Forelimb muscle (tissue), 1 donor: ENCODE data around the gene ZNF575. TPM values are rescaled to one million over a fixed set of nuclear protein-coding genes. Genes with fewer than 3 reads are reported as not detected.

ENCODE experiments used
- DNase-seq: peaks from one replicate; pipeline ENCODE4 v3.0.0-alpha.2; 2013; ENCODE audit warnings: low read depth
- polyA plus RNA-seq: library from polyadenylated mRNA; unstranded; fragments of 120-200 nt; gene quantifications from one replicate; pipeline ENCODE4 v1.2.1, GENCODE V29; 2013; ENCODE audit not compliant: insufficient read length

The ZNF575 gene
- polyA plus RNA-seq, 1 donor = 3.0 TPM

GRCh38 chr19:43572171-43572588, 39.2 kb downstream of the ZNF575 start:
- no peak for DNase-seq

GRCh38 chr19:43574424-43575155, 41.6 kb downstream of the ZNF575 start:
- no peak for DNase-seq

- DNase-seq = peak; percentile 98
These were observed 42.4 kb downstream of the ZNF575 start, which contains the start of the genes PINLYP and XRCC1 for GRCh38 chr19:43575156-43575950. PINLYP (plus strand) TSS chr19:43575801; CDS start chr19:43577192, 1,391 bp downstream. XRCC1 (minus strand) TSS chr19:43575527; CDS start chr19:43575458, 69 bp downstream.

GRCh38 chr19:43575955-43576878, 43.2 kb downstream of the ZNF575 start:
- no peak for DNase-seq

- DNase-seq = no peak
These were observed 45.8 kb downstream of the ZNF575 start for GRCh38 chr19:43578787-43579186.

GRCh38 chr19:43581467-43581866, 48.5 kb downstream of the ZNF575 start:
- DNase-seq = no peak

GRCh38 chr19:43582495-43582894, 49.5 kb downstream of the ZNF575 start:
- DNase-seq = no peak

- DNase-seq = no peak
These were observed 51.5 kb downstream of the ZNF575 start for GRCh38 chr19:43584484-43584883.

Other genes with a start within 250 kb of the ZNF575 start
- gene CD177, start 179.5 kb upstream of the ZNF575 start, polyA plus RNA-seq = 0.38 TPM
- gene TEX101, start 118.3 kb upstream of the ZNF575 start, polyA plus RNA-seq = not detected
- gene LYPD3, start 67.6 kb upstream of the ZNF575 start, polyA plus RNA-seq = 0.67 TPM
- gene PHLDB3, start 28.4 kb upstream of the ZNF575 start, polyA plus RNA-seq = 3.4 TPM
- 12.5 TPM for gene ETHE1, start 6.0 kb upstream of the ZNF575 start, polyA plus RNA-seq
- gene XRCC1, start 42.3 kb downstream of the ZNF575 start, polyA plus RNA-seq = 28.9 TPM
- 5.1 TPM for gene PINLYP, start 42.6 kb downstream of the ZNF575 start, polyA plus RNA-seq
- 12.4 TPM for gene IRGQ, start 62.9 kb downstream of the ZNF575 start, polyA plus RNA-seq
- gene ZNF576, start 63.4 kb downstream of the ZNF575 start, polyA plus RNA-seq = 10.2 TPM
- gene SRRM5, start 78.9 kb downstream of the ZNF575 start, polyA plus RNA-seq = 0.71 TPM
- 56.5 TPM for gene ZNF428, start 86.4 kb downstream of the ZNF575 start, polyA plus RNA-seq
- 7.0 TPM for gene CADM4, start 106.7 kb downstream of the ZNF575 start, polyA plus RNA-seq
- 5.3 TPM for gene PLAUR, start 137.0 kb downstream of the ZNF575 start, polyA plus RNA-seq
- not detected for gene IRGC, start 182.9 kb downstream of the ZNF575 start, polyA plus RNA-seq
- 34.3 TPM for gene SMG9, start 221.8 kb downstream of the ZNF575 start, polyA plus RNA-seq
- 0.51 TPM for gene KCNN4, start 247.8 kb downstream of the ZNF575 start, polyA plus RNA-seq